HG03135 (cell line): Measurements from ENCODE around the gene LEMD2.

ENCODE experiments used
- ATAC-seq: cut with Tn5 transposase; IDR thresholded peaks from one replicate; pipeline ENCODE4 v1.9.1; 2021; ENCODE audit warnings: mild to moderate bottlenecking, moderate library complexity; ENCODE audit not compliant: unreplicated experiment

LEMD2 gene

DNA sequence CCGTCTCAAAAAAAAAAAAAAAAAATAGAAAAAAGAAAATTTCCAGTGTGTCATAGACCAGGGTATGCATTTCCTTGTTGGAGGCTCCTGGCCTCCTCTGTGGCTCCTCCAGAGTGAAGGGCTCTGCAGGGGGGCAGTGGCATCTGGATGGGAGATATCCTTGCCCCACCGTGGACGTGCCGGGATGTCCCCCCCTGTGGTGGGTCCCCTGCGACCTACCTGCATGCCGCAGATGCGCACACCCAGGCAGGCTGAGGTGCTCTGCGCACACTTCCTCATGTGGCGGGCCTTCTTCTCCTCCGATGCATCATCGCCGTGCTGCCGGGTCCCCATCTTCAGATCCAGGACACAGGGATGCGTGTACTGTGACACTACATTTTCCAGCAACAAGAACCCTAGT, 63.7 kb downstream of the LEMD2 start:
- ATAC-seq: no peak

DNA sequence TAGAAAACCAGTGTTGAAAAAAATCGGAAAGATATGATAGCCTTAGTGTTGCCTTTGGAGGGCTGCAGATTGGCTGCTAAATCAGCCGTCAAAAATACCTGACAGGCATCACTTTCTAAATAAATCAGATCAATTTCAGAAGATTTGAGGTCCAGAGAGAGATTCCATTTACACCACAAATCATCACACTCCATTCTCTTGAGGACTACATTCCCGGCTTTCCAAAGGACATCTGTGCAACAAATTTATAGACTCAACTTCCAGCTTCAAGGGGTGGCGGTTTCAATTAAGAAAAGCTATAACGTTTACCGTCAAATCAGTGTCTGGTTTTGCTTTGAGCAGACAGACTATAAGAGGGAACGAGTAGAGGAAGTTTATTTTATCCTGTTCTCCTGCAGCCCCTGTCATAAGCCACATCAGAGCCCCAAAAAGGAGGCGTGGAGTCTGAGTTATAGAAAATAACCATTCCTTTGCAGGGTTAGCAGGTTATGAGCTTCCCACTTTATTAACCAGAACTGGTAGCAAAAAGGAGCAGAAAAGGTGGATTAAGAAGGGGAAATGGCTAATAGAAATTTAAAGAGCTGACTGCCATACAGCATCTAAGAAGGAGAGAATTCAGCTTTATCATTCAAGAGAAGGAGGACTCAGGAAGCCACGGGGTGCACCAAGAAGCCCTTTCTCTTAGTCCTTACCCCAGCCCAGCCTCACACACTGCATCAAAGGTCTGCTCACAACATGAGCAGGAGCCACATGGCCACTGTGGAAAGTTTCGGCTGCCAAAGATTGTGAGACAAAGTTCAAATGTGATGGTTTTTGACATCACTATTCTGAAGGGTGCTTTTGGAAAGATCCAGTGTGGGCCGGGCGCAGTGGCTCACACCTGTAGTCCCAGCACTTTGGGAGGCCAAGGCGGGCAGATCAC, 64.6 kb downstream of the LEMD2 start:
- no peak for ATAC-seq

DNA sequence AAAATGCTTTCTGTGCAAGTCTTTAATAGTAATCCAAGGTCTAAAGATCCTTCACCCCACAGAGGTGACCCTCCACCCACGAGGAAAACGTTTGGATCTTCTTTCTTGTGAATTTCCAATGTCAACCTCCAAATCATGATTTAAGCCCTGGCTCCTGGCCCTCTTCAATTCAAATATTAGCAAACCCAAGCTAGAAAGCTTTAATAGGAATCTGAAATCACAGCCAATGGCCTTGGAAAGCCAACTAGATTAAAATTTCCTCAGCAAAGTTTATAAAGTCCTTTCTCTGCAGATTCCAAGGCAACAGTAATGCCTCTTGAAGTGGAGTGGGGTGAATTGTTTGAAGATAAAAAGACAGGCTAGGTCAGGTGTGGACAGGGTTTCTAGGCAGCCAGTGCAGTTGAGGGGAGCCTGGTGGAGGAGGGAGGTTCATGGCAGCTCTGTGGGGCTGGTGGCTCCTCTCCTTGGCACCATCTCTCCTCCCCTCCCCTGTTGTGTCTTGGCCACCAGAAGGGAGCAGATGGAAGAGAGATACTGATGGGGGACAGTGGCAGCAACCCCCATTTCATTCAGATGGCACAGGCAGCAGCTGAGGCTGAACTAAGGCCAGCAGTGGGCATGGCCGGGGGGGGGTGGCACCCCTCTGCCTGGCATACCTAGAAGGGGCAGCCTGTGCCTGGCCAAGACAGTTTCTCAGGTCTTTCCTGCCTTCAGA, 65.4 kb downstream of the LEMD2 start:
- ATAC-seq: no peak

DNA sequence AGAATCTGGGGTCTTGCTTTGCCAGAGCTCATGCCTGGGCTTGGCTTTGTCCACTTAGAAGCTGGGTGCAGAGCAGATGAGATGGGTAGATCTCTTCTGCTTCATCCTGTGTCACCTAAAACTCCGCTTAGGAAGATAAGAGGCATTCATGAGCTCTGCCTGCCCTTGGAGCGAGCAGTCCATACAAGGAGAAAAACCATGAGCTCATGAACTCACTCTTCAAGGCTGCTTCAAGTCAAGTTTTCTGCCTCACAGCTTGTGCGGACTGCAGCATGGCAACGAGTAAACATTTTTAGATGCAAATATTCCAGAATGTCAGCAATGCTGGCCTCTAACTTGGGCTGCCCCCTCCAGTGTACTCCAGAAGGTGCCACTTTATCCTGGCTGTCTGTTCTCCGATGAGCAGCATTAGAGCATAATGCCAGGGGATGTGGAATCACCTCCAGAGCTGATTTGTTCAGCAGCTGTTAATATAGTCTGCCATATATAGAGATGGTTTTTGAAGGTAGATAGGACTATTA, 66.8 kb downstream of the LEMD2 start:
- ATAC-seq: no peak

DNA sequence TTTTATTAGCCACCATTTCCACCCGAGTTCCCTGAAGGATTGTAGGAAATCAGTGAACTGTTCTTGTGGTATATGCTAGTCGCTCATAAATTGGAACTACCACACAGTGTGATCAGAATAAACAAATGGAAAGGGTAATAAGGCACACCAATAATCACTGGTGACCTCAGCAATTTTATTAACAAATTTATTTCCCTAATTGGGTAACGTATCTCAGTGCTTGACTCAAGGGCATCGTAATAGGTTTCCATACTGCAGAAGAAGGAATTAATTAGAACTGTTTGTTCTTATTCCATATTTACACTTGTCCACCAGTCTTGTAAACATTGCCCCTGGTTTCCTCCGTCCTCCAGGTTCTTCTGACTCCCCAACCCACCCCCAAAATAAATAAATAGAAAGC, 67.4 kb downstream of the LEMD2 start:
- ATAC-seq: no peak
